Measurements from ENCODE around the gene EPB41L3. TPM values are rescaled to one million over a fixed set of nuclear protein-coding genes. Genes with fewer than 3 reads are reported as not detected.

Gene EPB41L3
- total RNA-seq, 4 donors from 2014 or later = 32.0 to 60.6 (median 41.8) TPM

GRCh38 chr18:5444269-5444668 is 99.5 kb downstream of the EPB41L3 start:
- TF ChIP-seq POLR2A (IDR thresholded peaks at IDR 0.05; ENCODE audit: low read depth) = no peak
- TF ChIP-seq POLR2AphosphoS5 (IDR thresholded peaks at IDR 0.05) = no peak
- no peak for TF ChIP-seq EP300 (IDR thresholded peaks at IDR 0.05)
- TF ChIP-seq CTCF (IDR thresholded peaks at IDR 0.05) = no peak
- Histone ChIP-seq H3K27ac (replicated peaks in 1 of 4) (no peak overlapping the region), H3K27me3 (no peaks in the 10 kb centered on the region), H3K4me3 (no peak overlapping the region), H3K36me3 (no peaks in the 10 kb centered on the region), H3K9me3 (no peaks in the 10 kb centered on the region), H3K4me1 (no peaks in the 10 kb centered on the region)
- no peak for DNase-seq (ENCODE audit: extremely low spot score)
- intact Hi-C loops (cut with DNase I) = no loop called here
- 62% methylated on average over 3 of the region's 3 CpGs for WGBS

GRCh38 chr18:5439986-5440696 is 103.7 kb downstream of the EPB41L3 start:
- no peaks in the 10 kb centered on the region for H3K36me3 ChIP-seq
- 72% methylated on average over 3 of the region's 3 CpGs for WGBS
- DNase-seq (ENCODE audit: extremely low spot score) = no peak
- intact Hi-C loops (cut with DNase I) = no loop called here
- H3K9me3 ChIP-seq = no peaks in the 10 kb centered on the region
- H3K27ac ChIP-seq (replicated peaks in 1 of 4) = peak overlapping the region in 2 of 4 donors; percentile 0 to 6
- TF ChIP-seq EP300 (IDR thresholded peaks at IDR 0.05) (no peak), CTCF (IDR thresholded peaks at IDR 0.05) (no peak), POLR2AphosphoS5 (IDR thresholded peaks at IDR 0.05) (no peak)
- no peaks in the 10 kb centered on the region for H3K4me1 ChIP-seq
- no peaks in the 10 kb centered on the region for H3K27me3 ChIP-seq
- H3K4me3 ChIP-seq = no peak overlapping the region

GRCh38 chr18:5434425-5434824 is 109.4 kb downstream of the EPB41L3 start:
- Histone ChIP-seq H3K4me3 (no peak overlapping the region), H3K36me3 (peaks cover 0 to 4% (median 0%) of the 10 kb centered on the region in 4 donors), H3K4me1 (no peaks in the 10 kb centered on the region), H3K27me3 (no peaks in the 10 kb centered on the region), H3K27ac (replicated peaks in 1 of 4) (no peak overlapping the region), H3K9me3 (no peaks in the 10 kb centered on the region)
- DNase-seq (ENCODE audit: extremely low spot score) = no peak
- TF ChIP-seq POLR2A (IDR thresholded peaks at IDR 0.05; ENCODE audit: low read depth) = no peak
- TF ChIP-seq EP300 (IDR thresholded peaks at IDR 0.05) = no peak
- no peak for TF ChIP-seq CTCF (IDR thresholded peaks at IDR 0.05)
- TF ChIP-seq POLR2AphosphoS5 (IDR thresholded peaks at IDR 0.05) = no peak
- 82% methylated on average over 4 of the region's 4 CpGs for WGBS
- intact Hi-C loops (cut with DNase I) = no loop called here

GRCh38 chr18:5431836-5432575 is 111.8 kb downstream of the EPB41L3 start:
- H3K27me3 ChIP-seq = no peaks in the 10 kb centered on the region
- no peaks in the 10 kb centered on the region for H3K9me3 ChIP-seq
- DNase-seq (ENCODE audit: extremely low spot score) = no peak
- WGBS = 75% methylated on average over 8 of the region's 8 CpGs
- no peak overlapping the region for H3K4me3 ChIP-seq
- H3K36me3 ChIP-seq = peaks cover 0 to 4% (median 0%) of the 10 kb centered on the region in 4 donors
- H3K4me1 ChIP-seq = no peaks in the 10 kb centered on the region
- no peak overlapping the region for H3K27ac ChIP-seq (replicated peaks in 1 of 4)
- intact Hi-C loops (cut with DNase I) = no loop called here
- TF ChIP-seq POLR2AphosphoS5 (IDR thresholded peaks at IDR 0.05) (no peak), POLR2A (IDR thresholded peaks at IDR 0.05; ENCODE audit: low read depth) (no peak), CTCF (IDR thresholded peaks at IDR 0.05) (no peak), EP300 (IDR thresholded peaks at IDR 0.05) (no peak)

Measured in esophagus muscularis mucosa (tissue), 4 donors.